CD4-positive, alpha-beta T cell treated with Interleukin-1 beta for 1 hour (primary cell): ENCODE data around the gene CAMTA1.

Source experiments
- DNase-seq, 2 donors: peaks; one replicate each; pipeline ENCODE4 v3.0.0-alpha.2; 2020 to 2022

CAMTA1 gene

GRCh38 chr1:7554385-7555235 lies 769.4 kb downstream of the CAMTA1 start:
- DNase-seq: no peak

GRCh38 chr1:7555391-7556185 lies 770.3 kb downstream of the CAMTA1 start:
- no peak for DNase-seq

- DNase-seq: no peak
Measured at GRCh38 chr1:7557301-7557891, 772.1 kb downstream of the CAMTA1 start.

DNA sequence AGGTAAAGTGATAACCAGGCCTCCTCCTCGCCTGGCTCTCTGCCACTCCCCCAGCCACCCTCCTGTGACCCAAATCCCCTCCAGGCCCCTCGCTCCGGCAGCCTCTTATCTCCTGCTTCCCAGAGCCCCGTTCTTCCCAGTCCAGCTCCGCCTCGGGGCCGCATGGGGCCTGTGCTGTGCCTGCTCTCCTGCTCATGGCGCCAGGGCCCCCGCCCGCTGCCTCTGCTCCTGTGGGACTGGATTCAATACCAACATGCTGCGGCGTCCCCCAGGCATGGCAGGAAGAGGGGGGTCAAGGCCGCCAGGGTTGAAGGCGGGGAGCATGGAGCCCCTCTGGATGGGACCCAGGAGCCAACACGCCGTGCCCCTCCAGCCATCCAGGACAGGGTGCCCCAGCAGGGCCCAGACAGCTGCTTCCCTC lies 772.8 kb downstream of the CAMTA1 start:
- DNase-seq: no peak

DNA sequence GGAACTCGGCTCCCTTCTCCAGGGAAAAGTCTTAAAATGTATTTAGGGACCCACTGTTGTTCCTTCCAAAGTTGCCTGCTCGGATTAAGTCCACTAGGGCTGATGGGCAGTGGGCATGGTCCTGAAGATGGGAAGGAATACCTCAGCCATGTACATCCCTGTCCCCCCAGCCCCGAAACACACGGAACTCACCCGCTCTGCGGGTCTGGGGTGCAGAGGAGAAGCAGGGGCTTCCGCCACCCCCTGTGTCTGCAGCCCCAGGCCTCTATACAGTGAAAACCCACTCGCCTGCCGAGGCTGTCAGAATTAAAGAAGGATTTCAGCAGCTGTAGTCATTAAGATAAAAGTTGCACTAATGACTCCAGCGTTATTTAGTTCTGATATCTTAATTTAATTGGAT lies 773.2 kb downstream of the CAMTA1 start:
- DNase-seq: no peak

- no peak for DNase-seq
Measured at GRCh38 chr1:7558921-7559869, 773.9 kb downstream of the CAMTA1 start.

GRCh38 chr1:7560128-7560527 lies 774.9 kb downstream of the CAMTA1 start:
- DNase-seq: no peak

DNA sequence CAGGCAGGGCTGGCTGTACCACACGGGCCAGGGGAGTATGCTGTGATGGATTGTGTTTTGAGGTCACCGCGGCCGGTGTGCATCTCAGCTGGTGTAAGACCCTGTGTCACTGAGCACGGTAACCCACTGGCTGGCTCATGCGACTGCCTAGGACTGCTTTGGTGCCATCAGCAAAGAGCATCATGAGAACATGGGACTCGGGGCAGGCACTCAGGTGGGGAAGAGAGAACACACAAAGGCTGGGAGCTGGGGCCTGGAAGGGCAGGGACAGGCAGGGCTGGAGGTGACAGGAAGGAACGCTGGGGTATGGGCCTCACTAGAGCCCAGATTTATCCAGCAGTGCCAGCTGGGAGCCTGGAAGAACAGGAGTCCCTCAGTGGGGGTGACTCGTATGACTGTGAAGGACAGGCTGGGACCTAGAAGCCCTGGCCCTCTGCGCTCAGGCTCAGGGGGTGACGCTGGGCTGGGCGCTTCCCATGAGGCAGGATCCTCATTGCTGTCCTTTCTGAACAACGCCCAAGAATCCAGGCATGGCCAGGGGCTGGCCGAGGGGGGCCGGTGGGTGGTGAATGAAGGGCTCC lies 775.4 kb downstream of the CAMTA1 start:
- no peak for DNase-seq

DNA sequence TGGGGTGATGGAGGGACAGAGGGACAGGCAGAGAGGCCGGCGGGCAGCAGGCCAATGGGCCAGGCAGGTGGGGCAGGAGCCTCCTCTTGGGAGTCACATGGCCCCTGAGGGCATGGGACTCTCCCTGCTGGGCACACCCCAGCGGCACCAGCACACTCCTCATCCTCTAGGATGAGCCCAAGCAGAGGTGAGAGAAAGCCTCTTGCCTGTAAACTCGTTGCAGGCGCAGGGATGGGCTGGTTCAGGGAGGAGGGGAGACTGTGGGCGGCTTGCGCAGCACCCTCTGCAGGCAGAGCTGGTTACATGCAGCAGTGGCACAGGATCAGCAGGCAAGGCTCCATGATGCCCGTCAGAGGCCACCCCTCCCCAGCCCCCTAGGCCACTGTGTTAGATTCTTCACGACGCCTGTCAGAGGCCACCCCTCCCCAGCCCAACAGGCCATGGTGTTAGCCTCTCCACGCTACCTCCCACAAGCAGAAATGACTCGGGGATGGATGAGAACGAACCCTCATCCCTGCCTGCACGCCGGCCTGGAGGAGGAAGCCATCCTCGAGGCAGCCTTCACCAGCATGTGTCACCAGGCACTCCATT lies 776.2 kb downstream of the CAMTA1 start:
- no peak for DNase-seq

DNA sequence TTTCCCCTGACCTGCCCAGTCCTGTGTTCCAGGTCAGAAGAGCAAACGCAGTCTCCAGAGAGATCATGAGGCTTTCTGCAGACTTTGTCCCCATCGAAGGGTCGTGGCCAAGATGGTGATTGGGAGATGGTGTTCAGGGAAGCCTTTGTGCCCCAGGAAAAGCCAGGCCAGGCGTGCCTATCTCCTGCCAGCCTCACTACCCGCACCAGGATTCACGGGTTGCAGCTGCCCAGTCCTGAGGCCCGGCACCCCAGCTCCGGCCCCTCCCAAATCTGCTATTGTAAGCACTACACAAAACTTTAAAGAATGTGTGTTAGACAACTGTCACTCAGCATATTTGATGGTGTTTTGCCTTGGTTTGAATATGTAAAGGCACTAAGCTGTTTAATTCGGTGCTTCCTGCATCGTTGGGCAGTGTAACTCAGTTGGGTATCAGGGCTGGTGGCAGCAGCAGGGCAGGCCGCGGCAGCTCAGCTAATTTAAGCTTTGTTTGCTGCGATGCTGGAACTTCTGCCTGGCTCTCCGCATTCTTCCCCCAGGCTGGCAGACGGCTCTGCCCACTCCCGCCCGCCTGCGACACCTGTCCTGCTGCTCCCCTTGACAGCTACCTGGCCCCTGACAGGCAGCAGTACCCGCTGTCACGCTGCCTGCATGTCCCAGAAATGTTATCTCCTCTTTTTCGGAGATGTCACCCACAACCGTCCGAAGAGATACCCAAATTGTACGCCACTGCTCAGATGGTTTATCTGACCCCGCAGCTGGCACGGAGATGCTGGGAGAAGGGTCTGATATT lies 776.9 kb downstream of the CAMTA1 start:
- no peak for DNase-seq

DNA sequence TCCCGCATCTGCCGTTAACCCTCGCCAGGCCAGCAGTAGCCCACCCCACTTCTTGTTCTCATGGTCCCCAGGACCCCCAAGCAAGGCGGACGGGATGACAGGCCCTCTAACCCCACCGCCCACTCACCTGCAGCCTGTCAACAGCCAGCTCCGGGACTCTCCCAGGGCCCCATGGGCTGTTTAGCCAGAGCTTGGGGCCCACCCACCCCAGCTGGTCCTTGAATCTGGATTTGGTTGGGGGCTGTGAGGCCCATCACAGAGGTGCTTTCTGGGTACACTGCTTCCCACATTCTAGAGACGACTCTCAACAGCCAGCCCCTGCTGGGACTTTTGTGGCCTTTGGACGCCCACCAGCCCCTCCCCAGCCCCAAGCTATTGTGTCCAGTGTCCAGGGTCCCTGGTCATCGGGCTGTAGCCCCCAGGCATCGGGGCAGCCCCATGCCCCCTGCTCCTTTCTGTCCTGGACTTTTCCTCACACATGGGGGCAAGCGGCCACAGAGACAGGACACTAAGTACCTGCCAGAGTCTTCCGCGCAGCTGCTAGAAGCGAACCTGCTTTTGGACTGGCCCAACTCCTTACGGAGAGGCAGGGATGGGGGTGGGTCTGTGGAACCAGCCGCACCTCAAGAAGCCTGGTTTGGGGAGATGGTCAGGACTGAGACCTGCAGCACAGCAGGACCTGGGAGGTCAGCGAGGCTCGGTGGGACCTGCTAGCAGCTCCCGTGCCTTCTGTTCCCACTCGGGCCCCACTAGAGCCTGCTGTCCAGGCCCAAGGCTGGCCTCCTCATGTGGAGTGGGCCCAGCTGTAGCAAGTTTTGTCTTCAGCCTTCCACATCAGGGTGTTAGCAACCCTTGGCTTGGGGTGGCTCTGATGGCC lies 777.7 kb downstream of the CAMTA1 start:
- no peak for DNase-seq

- no peak for DNase-seq
Measured at GRCh38 chr1:7564137-7564536, 778.9 kb downstream of the CAMTA1 start.

- DNase-seq: no peak
Measured at GRCh38 chr1:7565099-7565750, 780.0 kb downstream of the CAMTA1 start.

- DNase-seq: no peak
Measured at GRCh38 chr1:7566417-7567375, 781.4 kb downstream of the CAMTA1 start.

DNA sequence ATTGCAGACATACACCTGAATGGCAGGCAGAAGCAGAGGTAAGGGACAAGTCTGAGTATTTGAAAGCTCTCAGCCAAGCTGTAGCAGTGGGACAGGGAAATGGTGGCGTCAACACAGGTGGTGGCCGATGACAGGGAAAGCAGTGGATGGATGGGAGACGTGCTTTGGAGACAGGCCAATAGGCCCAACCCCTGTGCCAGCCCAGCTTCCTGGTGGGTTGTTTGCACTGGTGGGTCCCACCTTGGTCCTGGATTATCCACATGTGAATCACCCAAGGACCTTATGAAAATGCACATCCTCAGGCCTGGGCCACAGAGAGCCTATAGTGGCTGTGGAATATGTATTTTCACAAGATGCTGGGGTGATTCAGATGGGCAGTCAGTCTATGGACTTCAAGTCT lies 782.1 kb downstream of the CAMTA1 start:
- no peak for DNase-seq

- no peak for DNase-seq
Measured at GRCh38 chr1:7568053-7568452, 782.8 kb downstream of the CAMTA1 start.

GRCh38 chr1:7568901-7569524 lies 783.8 kb downstream of the CAMTA1 start:
- no peak for DNase-seq

DNA sequence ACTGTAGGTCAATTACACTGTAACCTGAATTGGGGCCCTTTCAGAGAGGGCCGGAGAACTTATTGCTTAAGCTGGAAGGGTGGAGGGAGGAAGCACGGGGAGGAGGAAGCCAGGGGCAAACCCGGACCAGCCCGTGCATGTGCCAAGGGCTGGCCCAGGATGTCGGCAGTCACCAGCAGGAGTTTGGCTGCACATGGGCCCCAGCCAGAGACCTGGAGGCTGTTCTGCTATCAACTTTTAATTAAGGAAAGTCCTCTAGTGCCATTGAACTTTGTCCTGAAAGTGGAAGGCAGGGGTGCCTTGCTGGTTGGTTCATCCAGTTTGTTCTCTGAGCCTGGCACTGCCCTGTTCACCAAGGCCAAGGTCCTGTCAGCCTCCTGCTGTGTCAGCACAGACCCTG lies 785.1 kb downstream of the CAMTA1 start:
- DNase-seq: no peak
